GM12878 (cell line): ENCODE measurements around the gene ANKRD28. TPM values are rescaled to one million over a fixed set of nuclear protein-coding genes. Genes with fewer than 3 reads are reported as not detected.

Experiments
- ASH2L ChIP-seq: fragments of 300-600, 200-600 bp; sonication (generic); IDR thresholded peaks from 2 replicates; pipeline ENCODE4 v1.6.1; 2017; ENCODE audit warnings: low read depth, mild to moderate bottlenecking, borderline replicate concordance
- ATF7 ChIP-seq: fragments of 450-650 bp; IDR thresholded peaks from 2 replicates; pipeline ENCODE4 v1.6.1; 2016; ENCODE audit warnings: low read depth, mild to moderate bottlenecking
- CHD4 ChIP-seq: fragments of 200-600 bp; sonication (generic); IDR thresholded peaks from 2 replicates; pipeline ENCODE4 v1.6.1; 2016; ENCODE audit warnings: mild to moderate bottlenecking
- DPF2 ChIP-seq: fragments of 450-650 bp; IDR thresholded peaks from 2 replicates; pipeline ENCODE4 v1.6.1; 2017; ENCODE audit warnings: mild to moderate bottlenecking
- EP300 ChIP-seq, 2 experiments: fragments of 150-350 bp in 1 of 2; IDR thresholded peaks; 2 replicates each; pipeline ENCODE4 v1.6.1; 2011 to 2012; ENCODE audit warnings: low read depth in 2 of 2, low read length in 2 of 2, borderline replicate concordance in 1 of 2, improper control_type of control experiment in 1 of 2, inconsistent platforms in 1 of 2; ENCODE audit not compliant: control insufficient read depth in 1 of 2
- HCFC1 ChIP-seq: fragments of 150-350 bp; IDR thresholded peaks from 2 replicates; pipeline ENCODE4 v1.6.1; 2014; ENCODE audit warnings: low read length
- JUNB ChIP-seq: IDR thresholded peaks from 2 replicates; pipeline ENCODE4 v1.6.1; 2016; ENCODE audit warnings: antibody characterized with exemption, mild to moderate bottlenecking
- MAX ChIP-seq: IDR thresholded peaks from 2 replicates; pipeline ENCODE4 v1.6.1; 2012; ENCODE audit warnings: low read depth, low read length, improper control_type of control experiment
- MTA3 ChIP-seq: IDR thresholded peaks from 2 replicates; pipeline ENCODE4 v1.6.1; 2012; ENCODE audit warnings: low read length, inconsistent platforms, borderline replicate concordance
- NFIC ChIP-seq: IDR thresholded peaks from 2 replicates; pipeline ENCODE4 v1.6.1; 2012; ENCODE audit warnings: low read depth, mild to moderate bottlenecking, inconsistent platforms, low read length, moderate library complexity
- NRF1 ChIP-seq: conservative IDR thresholded peaks from 2 replicates; pipeline ENCODE4 v1.6.1; 2011; ENCODE audit warnings: mild to moderate bottlenecking, low read depth, low read length, improper control_type of control experiment
- PBX3 ChIP-seq: IDR thresholded peaks from 2 replicates; pipeline ENCODE4 v1.6.1; 2011; ENCODE audit warnings: mild to moderate bottlenecking, low read depth, low read length, moderate library complexity; ENCODE audit not compliant: insufficient replicate concordance
- PKNOX1 ChIP-seq: fragments of 450-650 bp; IDR thresholded peaks from 2 replicates; pipeline ENCODE4 v1.6.1; 2016; ENCODE audit warnings: mild to moderate bottlenecking
- PML ChIP-seq: IDR thresholded peaks from 2 replicates; pipeline ENCODE4 v1.6.1; 2012; ENCODE audit warnings: low read length, inconsistent platforms
- RELA ChIP-seq: fragments of 450-650 bp; IDR thresholded peaks from 2 replicates; pipeline ENCODE4 v1.8.0; 2014; ENCODE audit warnings: borderline replicate concordance; ENCODE audit not compliant: partially characterized antibody
- REST ChIP-seq: IDR thresholded peaks from 2 replicates; pipeline ENCODE4 v1.6.1; 2012; ENCODE audit warnings: mild to moderate bottlenecking, low read depth, low read length
- ZZZ3 ChIP-seq: IDR thresholded peaks from 2 replicates; pipeline ENCODE4 v1.6.1; 2011; ENCODE audit warnings: low read depth; ENCODE audit not compliant: control insufficient read depth, insufficient read length
- polyA plus RNA-seq, 11 experiments: library from polyadenylated mRNA; depleted of rRNA in 4 of 11; unstranded in 6 of 11; stranded (reverse) in 5 of 11; fragments of >200 nt; fragmentation: Nextera tagmentation in 4 of 11; fragmentation: Illumina TruSeq in 1 of 11; extraction: Ambion mirVana in 4 of 11; extraction: Trizol in 1 of 11; gene quantifications; 1 replicate in 1 of 11; 2 replicates in 10 of 11; pipeline versions ENCODE4 v1.2.1 to v1.2.3, GENCODE V29; 2011 to 2016; ENCODE audit warnings: inconsistent platforms in 2 of 11, missing spikeins in 2 of 11, low read depth in 1 of 11
- total RNA-seq, 4 experiments: library from RNA; depleted of rRNA in 3 of 4; stranded (reverse); fragments of >200 nt in 3 of 4; fragmentation: Illumina TruSeq in 1 of 4; extraction: Trizol in 1 of 4; gene quantifications; 2 replicates each; pipeline versions ENCODE4 v1.2.1 to v1.2.3, GENCODE V29; 2013 to 2021
- TF ChIP-seq, protein P1 (sequence below): fragments of 450-650 bp; IDR thresholded peaks from 2 replicates; pipeline ENCODE4 v1.6.1; 2017; ENCODE audit warnings: mild to moderate bottlenecking, moderate library complexity
- TF ChIP-seq, protein P2 (sequence below): IDR thresholded peaks from 2 replicates; pipeline ENCODE4 v1.6.1; 2011; ENCODE audit warnings: borderline replicate concordance, low read depth, mild to moderate bottlenecking, moderate library complexity, mixed read lengths, low read length; ENCODE audit not compliant: insufficient read depth; ENCODE audit errors: extremely low read length

Gene ANKRD28
- total and polyA plus RNA-seq, 10 of the 15 experiments (the other 5 are each of a cell fraction or from before 2014, with no cell fraction given): 11.2 to 105 (median 38.3) TPM

DNA sequence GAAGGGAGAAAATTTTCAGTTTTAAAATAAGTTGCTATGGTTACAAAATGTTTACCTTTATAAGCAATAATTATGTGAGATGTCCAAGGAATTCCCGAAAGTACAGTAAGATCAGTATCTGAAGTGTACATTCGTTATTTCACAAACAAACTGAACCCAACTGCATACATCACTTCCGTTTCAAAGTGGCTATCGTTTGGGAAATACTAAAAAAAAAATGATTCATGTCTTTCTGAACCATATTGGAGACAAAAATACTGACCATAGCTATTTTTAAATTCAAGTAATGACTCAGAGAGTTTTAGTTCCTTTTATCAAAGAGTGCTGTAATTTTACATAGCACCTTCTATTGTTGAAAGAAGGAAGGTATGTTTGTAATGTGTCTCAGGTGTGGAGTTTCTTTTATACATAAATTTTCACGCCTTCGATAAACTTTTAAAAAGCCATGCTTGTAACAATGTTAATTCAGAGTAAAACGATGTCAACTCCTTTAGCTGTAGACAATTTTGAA lies 8.0 kb upstream of the ANKRD28 start (continued):
- TF ChIP-seq, protein P1, sequence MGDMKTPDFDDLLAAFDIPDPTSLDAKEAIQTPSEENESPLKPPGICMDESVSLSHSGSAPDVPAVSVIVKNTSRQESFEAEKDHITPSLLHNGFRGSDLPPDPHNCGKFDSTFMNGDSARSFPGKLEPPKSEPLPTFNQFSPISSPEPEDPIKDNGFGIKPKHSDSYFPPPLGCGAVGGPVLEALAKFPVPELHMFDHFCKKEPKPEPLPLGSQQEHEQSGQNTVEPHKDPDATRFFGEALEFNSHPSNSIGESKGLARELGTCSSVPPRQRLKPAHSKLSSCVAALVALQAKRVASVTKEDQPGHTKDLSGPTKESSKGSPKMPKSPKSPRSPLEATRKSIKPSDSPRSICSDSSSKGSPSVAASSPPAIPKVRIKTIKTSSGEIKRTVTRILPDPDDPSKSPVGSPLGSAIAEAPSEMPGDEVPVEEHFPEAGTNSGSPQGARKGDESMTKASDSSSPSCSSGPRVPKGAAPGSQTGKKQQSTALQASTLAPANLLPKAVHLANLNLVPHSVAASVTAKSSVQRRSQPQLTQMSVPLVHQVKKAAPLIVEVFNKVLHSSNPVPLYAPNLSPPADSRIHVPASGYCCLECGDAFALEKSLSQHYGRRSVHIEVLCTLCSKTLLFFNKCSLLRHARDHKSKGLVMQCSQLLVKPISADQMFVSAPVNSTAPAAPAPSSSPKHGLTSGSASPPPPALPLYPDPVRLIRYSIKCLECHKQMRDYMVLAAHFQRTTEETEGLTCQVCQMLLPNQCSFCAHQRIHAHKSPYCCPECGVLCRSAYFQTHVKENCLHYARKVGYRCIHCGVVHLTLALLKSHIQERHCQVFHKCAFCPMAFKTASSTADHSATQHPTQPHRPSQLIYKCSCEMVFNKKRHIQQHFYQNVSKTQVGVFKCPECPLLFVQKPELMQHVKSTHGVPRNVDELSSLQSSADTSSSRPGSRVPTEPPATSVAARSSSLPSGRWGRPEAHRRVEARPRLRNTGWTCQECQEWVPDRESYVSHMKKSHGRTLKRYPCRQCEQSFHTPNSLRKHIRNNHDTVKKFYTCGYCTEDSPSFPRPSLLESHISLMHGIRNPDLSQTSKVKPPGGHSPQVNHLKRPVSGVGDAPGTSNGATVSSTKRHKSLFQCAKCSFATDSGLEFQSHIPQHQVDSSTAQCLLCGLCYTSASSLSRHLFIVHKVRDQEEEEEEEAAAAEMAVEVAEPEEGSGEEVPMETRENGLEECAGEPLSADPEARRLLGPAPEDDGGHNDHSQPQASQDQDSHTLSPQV: 0 out of 2 replicates have a peak, but pooled peaks have one; percentile 4
- peak; percentile 99 for TF ChIP-seq MTA3
- TF ChIP-seq ASH2L: peak; percentile 59; the same call in 1 of the 2 replicates
- peak; percentile 94 for TF ChIP-seq PML
- peak; percentile 96 for TF ChIP-seq JUNB
- no peak for TF ChIP-seq CHD4
- peak; percentile 28 for TF ChIP-seq PBX3
- TF ChIP-seq NRF1: no peak
- peak; percentile 99 for TF ChIP-seq ATF7
- no peak for TF ChIP-seq REST
- TF ChIP-seq, protein P2, sequence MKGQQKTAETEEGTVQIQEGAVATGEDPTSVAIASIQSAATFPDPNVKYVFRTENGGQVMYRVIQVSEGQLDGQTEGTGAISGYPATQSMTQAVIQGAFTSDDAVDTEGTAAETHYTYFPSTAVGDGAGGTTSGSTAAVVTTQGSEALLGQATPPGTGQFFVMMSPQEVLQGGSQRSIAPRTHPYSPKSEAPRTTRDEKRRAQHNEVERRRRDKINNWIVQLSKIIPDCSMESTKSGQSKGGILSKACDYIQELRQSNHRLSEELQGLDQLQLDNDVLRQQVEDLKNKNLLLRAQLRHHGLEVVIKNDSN: no peak
- TF ChIP-seq RELA: no peak
- TF ChIP-seq DPF2: peak; percentile 87
- peak; percentile 100 for TF ChIP-seq NFIC
- no peak for TF ChIP-seq HCFC1
- no peak for TF ChIP-seq MAX
- TF ChIP-seq ZZZ3: no peak
- TF ChIP-seq PKNOX1: peak; percentile 65; the same call in 1 of the 2 replicates
- peak; percentile 96 to 99 for TF ChIP-seq EP300 (IDR thresholded peaks at IDR 0.05; ENCODE audit: borderline replicate concordance in 1 of 2, control insufficient read depth in 1 of 2, low read depth in 2 of 2, low read length in 2 of 2)
